K562 (cell line): ENCODE data around the gene ELF3. TPM values are rescaled to one million over a fixed set of nuclear protein-coding genes. Genes with fewer than 3 reads are reported as not detected.

Experiments
- ARHGAP35 ChIP-seq: fragments of 450-650 bp; IDR thresholded peaks from 2 replicates; pipeline ENCODE4 v1.6.1; 2018; ENCODE audit not compliant: partially characterized antibody
- CBX8 ChIP-seq: fragments of 200-600 bp; sonication (generic); IDR thresholded peaks from 2 replicates; pipeline ENCODE4 v1.6.1; 2012; ENCODE audit warnings: borderline replicate concordance, mixed run types, low read depth, mild to moderate bottlenecking, moderate library complexity, mixed read lengths, low read length, control low read depth, inconsistent platforms; ENCODE audit not compliant: poor library complexity, severe bottlenecking; ENCODE audit errors: extremely low read depth
- ETS2 ChIP-seq: IDR thresholded peaks from 2 replicates; pipeline ENCODE4 v1.6.1; 2016; ENCODE audit warnings: borderline replicate concordance, missing genetic modification characterization, mild to moderate bottlenecking, moderate library complexity, missing compliant biosample characterization; ENCODE audit not compliant: poor library complexity, severe bottlenecking
- KDM4B ChIP-seq, 2 experiments: fragments of 450-650 bp in 1 of 2; sonication (generic) in 1 of 2; IDR thresholded peaks; 2 replicates each; pipeline ENCODE4 v1.6.1; 2016 to 2017; ENCODE audit warnings: borderline replicate concordance in 2 of 2, antibody characterized with exemption in 1 of 2, low read depth in 1 of 2, mild to moderate bottlenecking in 1 of 2
- KHSRP ChIP-seq: fragments of 450-650 bp; IDR thresholded peaks from 2 replicates; pipeline ENCODE4 v1.6.1; 2017
- MYC ChIP-seq, 2 experiments: fragments of 250-450 bp in 1 of 2; sonication (Bioruptor Pico) in 1 of 2; IDR thresholded peaks; 2 replicates each; pipeline versions ENCODE4 v1.5.1 to v1.6.1; 2012 to 2021; ENCODE audit warnings: low read depth in 2 of 2, borderline replicate concordance in 1 of 2, improper control_type of control experiment in 1 of 2, low read length in 1 of 2, mild to moderate bottlenecking in 1 of 2, moderate library complexity in 1 of 2
- NFYB ChIP-seq: IDR thresholded peaks from 2 replicates; pipeline ENCODE4 v1.6.1; 2011; ENCODE audit warnings: mild to moderate bottlenecking, moderate library complexity; ENCODE audit not compliant: insufficient read length; ENCODE audit errors: extremely low read depth
- NR1H2 ChIP-seq: sonication (generic); formaldehyde crosslinking; IDR thresholded peaks from 2 replicates; pipeline ENCODE4 v1.4.0; 2020; ENCODE audit warnings: mild to moderate bottlenecking, missing genetic modification reagents
- PHB ChIP-seq: fragments of 250-450 bp; sonication (Bioruptor Pico); IDR thresholded peaks from 2 replicates; pipeline ENCODE4 v1.5.0; 2021
- PML ChIP-seq: IDR thresholded peaks from 2 replicates; pipeline ENCODE4 v1.6.1; 2012; ENCODE audit warnings: low read length, inconsistent platforms
- RHOXF2B ChIP-seq: fragments of 250-450 bp; sonication (Bioruptor Pico); conservative IDR thresholded peaks from 2 replicates; pipeline ENCODE4 v1.5.1; 2021
- SMC3 ChIP-seq: conservative IDR thresholded peaks from 2 replicates; pipeline ENCODE4 v1.6.1; 2011; ENCODE audit warnings: low read depth, low read length, improper control_type of control experiment; ENCODE audit not compliant: insufficient read depth
- STAT5A ChIP-seq: IDR thresholded peaks from 2 replicates; pipeline ENCODE4 v1.6.1; 2012; ENCODE audit warnings: low read length, inconsistent platforms, borderline replicate concordance
- TARDBP ChIP-seq: fragments of 450-650 bp; IDR thresholded peaks from 2 replicates; pipeline ENCODE4 v1.6.1; 2016
- ZBTB1 ChIP-seq: sonication (generic); formaldehyde crosslinking; IDR thresholded peaks from 2 replicates; pipeline ENCODE4 v1.8.1; 2023; ENCODE audit warnings: missing genetic modification reagents, low read depth, mild to moderate bottlenecking, borderline replicate concordance
- ZNF354B ChIP-seq: fragments of 250-450 bp; sonication (Bioruptor Pico); IDR thresholded peaks from 2 replicates; pipeline ENCODE4 v1.4.0; 2020
- polyA plus RNA-seq, 8 experiments: library from polyadenylated mRNA; depleted of rRNA in 4 of 8; stranded (reverse) in 5 of 8; unstranded in 3 of 8; fragments of >200 nt; fragmentation: Nextera tagmentation in 2 of 8; fragmentation: Illumina TruSeq in 1 of 8; extraction: Ambion mirVana in 2 of 8; extraction: Trizol in 1 of 8; gene quantifications; 2 replicates each; pipeline versions ENCODE4 v1.2.1 to v1.2.3, GENCODE V29; 2011 to 2014; ENCODE audit warnings: inconsistent platforms in 1 of 8, missing spikeins in 1 of 8
- total RNA-seq, 7 experiments: library from RNA; depleted of rRNA in 6 of 7; stranded (reverse); fragments of >200 nt in 6 of 7; fragmentation: Illumina TruSeq in 2 of 7; extraction: Trizol in 2 of 7; gene quantifications; 2 replicates each; pipeline versions ENCODE4 v1.2.1 to v1.2.3, GENCODE V29; 2011 to 2021; ENCODE audit warnings: low replicate concordance in 1 of 7
- TF ChIP-seq, protein P1 (sequence below): sonication (generic); formaldehyde crosslinking; IDR thresholded peaks from 2 replicates; pipeline ENCODE4 v1.8.0; 2022; ENCODE audit warnings: mild to moderate bottlenecking, missing genetic modification reagents
- TF ChIP-seq, protein P2 (sequence below): fragments of 450-650 bp; IDR thresholded peaks from one replicate; pipeline ENCODE4 v1.6.1; 2018; ENCODE audit warnings: mild to moderate bottlenecking, moderate library complexity; ENCODE audit not compliant: partially characterized antibody
- TF ChIP-seq, protein P3 (sequence below): sonication (generic); formaldehyde crosslinking; IDR thresholded peaks from 2 replicates; pipeline ENCODE4 v1.8.1; 2023; ENCODE audit warnings: mild to moderate bottlenecking, missing genetic modification reagents, moderate library complexity
- TF ChIP-seq, protein P4 (sequence below): fragments of 450-650 bp; formaldehyde crosslinking; IDR thresholded peaks from 2 replicates; pipeline ENCODE4 v1.4.0; 2020; ENCODE audit warnings: mild to moderate bottlenecking, moderate library complexity

The ELF3 gene
- total and polyA plus RNA-seq, 9 of the 15 experiments (the other 6 are each of a cell fraction or from before 2014, with no cell fraction given), result 0.03 to 1.2 (median 0.07) TPM; not detected in 4

DNA sequence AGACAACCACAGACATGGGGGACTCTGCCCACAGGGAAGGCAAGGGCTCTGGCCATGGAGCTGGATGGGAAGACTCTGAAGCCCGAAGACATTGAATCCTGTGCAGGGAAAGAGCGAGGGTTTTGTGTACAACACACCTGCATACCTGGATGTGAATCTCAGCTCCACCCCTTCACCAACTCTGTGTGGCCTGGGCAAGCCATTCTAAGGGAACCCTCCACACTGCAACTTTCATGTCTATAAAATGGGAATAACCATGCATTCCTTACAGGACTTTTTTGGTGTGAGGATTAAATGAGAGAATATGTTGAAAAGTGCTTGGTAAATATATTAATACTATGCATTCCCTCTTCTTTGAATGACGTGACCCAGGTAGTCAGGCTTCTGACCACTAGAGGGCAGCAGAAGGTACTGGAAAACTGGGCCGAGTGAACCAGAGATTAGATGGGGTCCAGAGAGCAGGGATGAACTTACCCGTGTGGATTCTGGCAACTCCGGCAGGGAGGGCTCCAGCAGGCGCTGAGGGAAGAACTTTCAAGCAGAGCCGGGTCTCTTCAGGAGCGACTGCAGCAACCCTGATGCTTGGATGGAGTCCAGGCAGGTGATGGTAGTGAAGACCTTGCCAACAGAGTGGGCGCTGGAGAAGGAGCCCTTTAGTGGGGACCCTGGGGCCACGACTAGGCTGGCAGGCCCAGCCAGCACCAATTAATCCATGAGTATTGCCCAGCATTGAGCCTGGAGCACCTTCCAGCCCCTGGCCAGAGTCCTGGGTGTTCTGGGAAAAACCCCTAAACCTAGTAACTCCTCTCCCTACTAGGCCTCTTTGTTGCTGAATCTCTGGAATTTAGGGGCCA lies 834 bp upstream of the ELF3 start (continued):
- no peak for TF ChIP-seq ETS2 (tag)
- no peak for TF ChIP-seq RHOXF2B
- no peak for TF ChIP-seq NFYB
- TF ChIP-seq, protein P1, sequence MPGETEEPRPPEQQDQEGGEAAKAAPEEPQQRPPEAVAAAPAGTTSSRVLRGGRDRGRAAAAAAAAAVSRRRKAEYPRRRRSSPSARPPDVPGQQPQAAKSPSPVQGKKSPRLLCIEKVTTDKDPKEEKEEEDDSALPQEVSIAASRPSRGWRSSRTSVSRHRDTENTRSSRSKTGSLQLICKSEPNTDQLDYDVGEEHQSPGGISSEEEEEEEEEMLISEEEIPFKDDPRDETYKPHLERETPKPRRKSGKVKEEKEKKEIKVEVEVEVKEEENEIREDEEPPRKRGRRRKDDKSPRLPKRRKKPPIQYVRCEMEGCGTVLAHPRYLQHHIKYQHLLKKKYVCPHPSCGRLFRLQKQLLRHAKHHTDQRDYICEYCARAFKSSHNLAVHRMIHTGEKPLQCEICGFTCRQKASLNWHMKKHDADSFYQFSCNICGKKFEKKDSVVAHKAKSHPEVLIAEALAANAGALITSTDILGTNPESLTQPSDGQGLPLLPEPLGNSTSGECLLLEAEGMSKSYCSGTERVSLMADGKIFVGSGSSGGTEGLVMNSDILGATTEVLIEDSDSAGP (CRISPR knock-in tag), result no peak
- TF ChIP-seq, protein P2, sequence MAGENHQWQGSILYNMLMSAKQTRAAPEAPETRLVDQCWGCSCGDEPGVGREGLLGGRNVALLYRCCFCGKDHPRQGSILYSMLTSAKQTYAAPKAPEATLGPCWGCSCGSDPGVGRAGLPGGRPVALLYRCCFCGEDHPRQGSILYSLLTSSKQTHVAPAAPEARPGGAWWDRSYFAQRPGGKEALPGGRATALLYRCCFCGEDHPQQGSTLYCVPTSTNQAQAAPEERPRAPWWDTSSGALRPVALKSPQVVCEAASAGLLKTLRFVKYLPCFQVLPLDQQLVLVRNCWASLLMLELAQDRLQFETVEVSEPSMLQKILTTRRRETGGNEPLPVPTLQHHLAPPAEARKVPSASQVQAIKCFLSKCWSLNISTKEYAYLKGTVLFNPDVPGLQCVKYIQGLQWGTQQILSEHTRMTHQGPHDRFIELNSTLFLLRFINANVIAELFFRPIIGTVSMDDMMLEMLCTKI, result no peak
- peak; percentile 38; the same call in 1 of the 2 replicates for TF ChIP-seq TARDBP
- no peak for TF ChIP-seq ZNF354B (CRISPR knock-in tag)
- no peak for TF ChIP-seq ZBTB1 (CRISPR knock-in tag)
- no peak for TF ChIP-seq ARHGAP35
- no peak for TF ChIP-seq KDM4B (IDR thresholded peaks at IDR 0.05; ENCODE audit: borderline replicate concordance in 2 of 2, low read depth in 1 of 2)
- TF ChIP-seq, protein P3, sequence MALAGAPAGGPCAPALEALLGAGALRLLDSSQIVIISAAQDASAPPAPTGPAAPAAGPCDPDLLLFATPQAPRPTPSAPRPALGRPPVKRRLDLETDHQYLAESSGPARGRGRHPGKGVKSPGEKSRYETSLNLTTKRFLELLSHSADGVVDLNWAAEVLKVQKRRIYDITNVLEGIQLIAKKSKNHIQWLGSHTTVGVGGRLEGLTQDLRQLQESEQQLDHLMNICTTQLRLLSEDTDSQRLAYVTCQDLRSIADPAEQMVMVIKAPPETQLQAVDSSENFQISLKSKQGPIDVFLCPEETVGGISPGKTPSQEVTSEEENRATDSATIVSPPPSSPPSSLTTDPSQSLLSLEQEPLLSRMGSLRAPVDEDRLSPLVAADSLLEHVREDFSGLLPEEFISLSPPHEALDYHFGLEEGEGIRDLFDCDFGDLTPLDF (CRISPR knock-in tag), result no peak
- TF ChIP-seq SMC3, result peak; percentile 94
- TF ChIP-seq, protein P4, sequence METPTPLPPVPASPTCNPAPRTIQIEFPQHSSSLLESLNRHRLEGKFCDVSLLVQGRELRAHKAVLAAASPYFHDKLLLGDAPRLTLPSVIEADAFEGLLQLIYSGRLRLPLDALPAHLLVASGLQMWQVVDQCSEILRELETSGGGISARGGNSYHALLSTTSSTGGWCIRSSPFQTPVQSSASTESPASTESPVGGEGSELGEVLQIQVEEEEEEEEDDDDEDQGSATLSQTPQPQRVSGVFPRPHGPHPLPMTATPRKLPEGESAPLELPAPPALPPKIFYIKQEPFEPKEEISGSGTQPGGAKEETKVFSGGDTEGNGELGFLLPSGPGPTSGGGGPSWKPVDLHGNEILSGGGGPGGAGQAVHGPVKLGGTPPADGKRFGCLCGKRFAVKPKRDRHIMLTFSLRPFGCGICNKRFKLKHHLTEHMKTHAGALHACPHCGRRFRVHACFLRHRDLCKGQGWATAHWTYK, result no peak
- TF ChIP-seq KHSRP, result no peak
- TF ChIP-seq PML, result no peak
- no peak for TF ChIP-seq NR1H2 (CRISPR knock-in tag)
- peak; percentile 55; the same call in 1 of the 2 replicates for TF ChIP-seq MYC (IDR thresholded peaks at IDR 0.05; ENCODE audit: low read depth, low read length)
- peak; percentile 24; the same call in 1 of the 2 replicates for TF ChIP-seq MYC (CRISPR knock-in tag; IDR thresholded peaks at IDR 0.05; ENCODE audit: borderline replicate concordance, low read depth)
- no peak for TF ChIP-seq CBX8
- no peak for TF ChIP-seq STAT5A
- TF ChIP-seq PHB (CRISPR knock-in tag), result no peak
